GM23338 (cell line): ENCODE data around the gene ADCY5. TPM values are rescaled to one million over a fixed set of nuclear protein-coding genes. Genes with fewer than 3 reads are reported as not detected.

Experiments
- ATAC-seq: fragments of 200-7000 bp; cut with Tn5 transposase; 3 replicates; pipeline ENCODE4 v1.9.1; 2020
- DNase-seq: peaks from one replicate; pipeline ENCODE4 v3.0.0-alpha.2; 2015; ENCODE audit warnings: low spot score
- H2AFZ ChIP-seq: fragments of 200-600 bp; sonication (generic); 2 replicates; pipeline ENCODE4 v1.8.0; 2016; ENCODE audit warnings: antibody characterized with exemption, mild to moderate bottlenecking, moderate library complexity
- H3F3A ChIP-seq: fragments of 200-600 bp; sonication (generic); replicated peaks from 2 replicates; pipeline ENCODE4 v1.8.0; 2017; ENCODE audit warnings: antibody characterized with exemption, mixed run types, low read depth
- H3K27ac ChIP-seq: fragments of 200-600 bp; sonication (generic); 2 replicates; pipeline ENCODE4 v1.6.1; 2016; ENCODE audit warnings: low read depth
- H3K27me3 ChIP-seq: fragments of 200-600 bp; sonication (generic); 2 replicates; pipeline ENCODE4 v1.8.0; 2016; ENCODE audit warnings: mild to moderate bottlenecking, mixed run types, moderate library complexity; ENCODE audit not compliant: insufficient read depth
- H3K36me3 ChIP-seq: fragments of 200-600 bp; sonication (generic); 2 replicates; pipeline ENCODE4 v1.8.0; 2016; ENCODE audit warnings: mild to moderate bottlenecking; ENCODE audit not compliant: insufficient read depth
- H3K4me1 ChIP-seq: fragments of 200-600 bp; sonication (generic); 2 replicates; pipeline ENCODE4 v1.8.0; 2016; ENCODE audit warnings: mild to moderate bottlenecking, moderate library complexity; ENCODE audit not compliant: insufficient read depth
- H3K4me2 ChIP-seq: fragments of 200-600 bp; sonication (generic); 2 replicates; pipeline ENCODE4 v1.7.1; 2017; ENCODE audit warnings: mixed run types
- H3K4me3 ChIP-seq: fragments of 200-600 bp; sonication (generic); 2 replicates; pipeline ENCODE4 v1.6.1; 2016; ENCODE audit warnings: mixed run types
- H3K79me2 ChIP-seq: fragments of 200-600 bp; sonication (generic); replicated peaks from 2 replicates; pipeline ENCODE4 v1.8.0; 2017; ENCODE audit warnings: mild to moderate bottlenecking; ENCODE audit not compliant: insufficient read depth
- H3K9me2 ChIP-seq: fragments of 200-600 bp; sonication (generic); 2 replicates; pipeline ENCODE4 v1.8.0; 2017; ENCODE audit not compliant: insufficient read depth
- H4K20me1 ChIP-seq: fragments of 200-600 bp; sonication (generic); replicated peaks from 2 replicates; pipeline ENCODE4 v1.8.0; 2017; ENCODE audit warnings: mild to moderate bottlenecking; ENCODE audit not compliant: insufficient read depth
- H3K27ac Mint-ChIP-seq: 2 replicates; pipeline ENCODE4 v1.8.0; 2020; ENCODE audit warnings: inconsistent platforms, mild to moderate bottlenecking, moderate library complexity, mixed read lengths
- H3K27me3 Mint-ChIP-seq: 3 replicates; pipeline ENCODE4 v1.8.0; 2022; ENCODE audit warnings: low read depth, mild to moderate bottlenecking, moderate library complexity, mixed read lengths, inconsistent platforms; ENCODE audit not compliant: insufficient read depth, poor library complexity
- H3K36me3 Mint-ChIP-seq: 3 replicates; pipeline ENCODE4 v1.8.0; 2021; ENCODE audit warnings: low read depth, mild to moderate bottlenecking, inconsistent platforms, moderate library complexity, mixed read lengths
- H3K4me1 Mint-ChIP-seq: 3 replicates; pipeline ENCODE4 v1.8.0; 2020; ENCODE audit warnings: mild to moderate bottlenecking, inconsistent platforms, mixed read lengths
- H3K4me3 Mint-ChIP-seq: 3 replicates; pipeline ENCODE4 v1.8.0; 2021; ENCODE audit warnings: moderate library complexity, mild to moderate bottlenecking, inconsistent platforms, mixed read lengths
- H3K9me3 Mint-ChIP-seq: 3 replicates; pipeline ENCODE4 v1.8.0; 2020; ENCODE audit warnings: moderate library complexity, mild to moderate bottlenecking, inconsistent platforms, mixed read lengths
- CREB1 ChIP-seq: fragments of 250-450 bp; sonication (Bioruptor Pico); IDR thresholded peaks from 2 replicates; pipeline ENCODE4 v1.5.0; 2020; ENCODE audit warnings: low read depth, mild to moderate bottlenecking, moderate library complexity
- ETS1 ChIP-seq: IDR thresholded peaks from 2 replicates; pipeline ENCODE4 v1.6.1; 2016; ENCODE audit warnings: antibody characterized with exemption
- EZH2phosphoT487 ChIP-seq: fragments of 200-600 bp; sonication (generic); IDR thresholded peaks from one replicate; pipeline ENCODE4 v1.8.1; 2018; ENCODE audit warnings: antibody characterized with exemption; ENCODE audit not compliant: unreplicated experiment
- NANOG ChIP-seq: IDR thresholded peaks from 2 replicates; pipeline ENCODE4 v1.6.1; 2016; ENCODE audit warnings: antibody characterized with exemption, borderline replicate concordance
- REST ChIP-seq: IDR thresholded peaks from one replicate; pipeline ENCODE4 v1.6.1; 2018; ENCODE audit warnings: antibody characterized with exemption; ENCODE audit not compliant: unreplicated experiment
- STAT1 ChIP-seq: IDR thresholded peaks from one replicate; pipeline ENCODE4 v1.6.1; 2016; ENCODE audit warnings: antibody characterized with exemption; ENCODE audit not compliant: unreplicated experiment
- ZNF114 ChIP-seq: fragments of 250-450 bp; sonication (Bioruptor Pico); IDR thresholded peaks from 2 replicates; pipeline ENCODE4 v1.5.0; 2020; ENCODE audit warnings: mild to moderate bottlenecking, moderate library complexity
- ZNF331 ChIP-seq: fragments of 250-450 bp; sonication (Bioruptor Pico); IDR thresholded peaks from 2 replicates; pipeline ENCODE4 v1.5.0; 2020; ENCODE audit warnings: low read depth, mild to moderate bottlenecking, moderate library complexity
- ZNF462 ChIP-seq: fragments of 250-450 bp; sonication (Bioruptor Pico); IDR thresholded peaks from 2 replicates; pipeline ENCODE4 v1.5.0; 2020; ENCODE audit warnings: mild to moderate bottlenecking, moderate library complexity
- polyA plus RNA-seq: library from polyadenylated mRNA; unstranded; fragments of >200 nt; fragmentation: Nextera tagmentation; extraction: Ambion mirVana; gene quantifications from 2 replicates; pipeline ENCODE4 v1.2.1, GENCODE V29; 2016
- total RNA-seq: library from RNA; depleted of rRNA; stranded (reverse); fragments of >200 nt; shearing (Covaris generic); gene quantifications from 2 replicates; pipeline ENCODE4 v1.2.3, GENCODE V29; 2014

ADCY5 gene
- total and polyA plus RNA-seq, 2 experiments from 2014 or later: 3.5 to 10.2 TPM

- peaks cover 34% of the 10 kb centered on the region for H3K4me1 Mint-ChIP-seq
- no peak overlapping the region for H3K4me3 Mint-ChIP-seq
- Histone ChIP-seq H3K4me1 (peaks cover 9% of the 10 kb centered on the region), H3K27me3 (no peaks in the 10 kb centered on the region), H3K79me2 (no peaks in the 10 kb centered on the region), H2AFZ (no peak overlapping the region), H3K4me3 (no peak overlapping the region), H3K36me3 (no peaks in the 10 kb centered on the region), H3K27ac (no peak overlapping the region), H4K20me1 (no peaks in the 10 kb centered on the region), H3K9me2 (no peaks in the 10 kb centered on the region; the same call in 1 of the 2 replicates), H3F3A (no peaks in the 10 kb centered on the region), H3K4me2 (no peak overlapping the region)
- TF ChIP-seq ZNF462 (CRISPR knock-in tag): no peak
- no peak for TF ChIP-seq STAT1
- TF ChIP-seq ZNF331 (CRISPR knock-in tag): no peak
- no peak for TF ChIP-seq EZH2phosphoT487
- TF ChIP-seq ZNF114: no peak
- TF ChIP-seq CREB1 (CRISPR knock-in tag): no peak
- no peak for TF ChIP-seq REST
- TF ChIP-seq ETS1: no peak
- no peak for TF ChIP-seq NANOG
- DNase-seq: no peak
- H3K27me3 Mint-ChIP-seq: peaks cover 15% of the 10 kb centered on the region
- H3K9me3 Mint-ChIP-seq: no peaks in the 10 kb centered on the region
- no peaks in the 10 kb centered on the region for H3K36me3 Mint-ChIP-seq
- no peak overlapping the region for H3K27ac Mint-ChIP-seq
- ATAC-seq: no peak
Measured at GRCh38 chr3:123388042-123388441, 60.8 kb downstream of the ADCY5 start.
